A549 (cell line): ENCODE data around the gene CTIF.

Source experiments
- E2F6 ChIP-seq: IDR thresholded peaks from 2 replicates; pipeline ENCODE4 v1.6.1; 2012; ENCODE audit warnings: low read depth, borderline replicate concordance
- RAD21 ChIP-seq, 2 experiments: fragments of >200 bp in 1 of 2; sonication (Bioruptor Twin) in 1 of 2; formaldehyde crosslinking in 1 of 2; IDR thresholded peaks in 1 of 2; conservative IDR thresholded peaks in 1 of 2; 2 replicates in 1 of 2; 3 replicates in 1 of 2; pipeline ENCODE4 v1.6.1; 2012 to 2018; ENCODE audit warnings: inconsistent platforms in 1 of 2
- TF ChIP-seq, protein P1 (sequence below): fragments of >200 bp; sonication (Bioruptor Twin); formaldehyde crosslinking; IDR thresholded peaks from 3 replicates; pipeline ENCODE4 v1.5.1; 2016

DNA sequence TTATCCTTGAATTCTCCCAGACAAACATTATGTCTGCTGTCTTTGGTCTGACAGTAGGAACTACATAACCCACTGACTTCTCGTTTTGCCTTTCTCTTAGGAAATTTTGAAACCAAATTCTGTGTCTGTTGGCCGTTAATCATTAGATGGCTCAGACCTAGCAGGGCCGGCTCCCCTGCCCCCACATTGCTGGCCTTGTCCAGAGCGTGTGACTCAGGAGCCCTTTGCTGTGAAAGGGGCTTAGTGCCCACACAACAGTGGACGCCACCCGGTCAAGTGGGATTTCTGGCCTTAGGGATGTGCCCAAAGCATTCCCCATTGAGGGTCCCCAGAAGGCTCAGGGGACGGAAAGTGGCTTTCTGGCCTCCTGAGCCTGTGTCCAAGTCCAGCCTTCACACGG is 137.5 kb downstream of the CTIF start:
- TF ChIP-seq, protein P1, sequence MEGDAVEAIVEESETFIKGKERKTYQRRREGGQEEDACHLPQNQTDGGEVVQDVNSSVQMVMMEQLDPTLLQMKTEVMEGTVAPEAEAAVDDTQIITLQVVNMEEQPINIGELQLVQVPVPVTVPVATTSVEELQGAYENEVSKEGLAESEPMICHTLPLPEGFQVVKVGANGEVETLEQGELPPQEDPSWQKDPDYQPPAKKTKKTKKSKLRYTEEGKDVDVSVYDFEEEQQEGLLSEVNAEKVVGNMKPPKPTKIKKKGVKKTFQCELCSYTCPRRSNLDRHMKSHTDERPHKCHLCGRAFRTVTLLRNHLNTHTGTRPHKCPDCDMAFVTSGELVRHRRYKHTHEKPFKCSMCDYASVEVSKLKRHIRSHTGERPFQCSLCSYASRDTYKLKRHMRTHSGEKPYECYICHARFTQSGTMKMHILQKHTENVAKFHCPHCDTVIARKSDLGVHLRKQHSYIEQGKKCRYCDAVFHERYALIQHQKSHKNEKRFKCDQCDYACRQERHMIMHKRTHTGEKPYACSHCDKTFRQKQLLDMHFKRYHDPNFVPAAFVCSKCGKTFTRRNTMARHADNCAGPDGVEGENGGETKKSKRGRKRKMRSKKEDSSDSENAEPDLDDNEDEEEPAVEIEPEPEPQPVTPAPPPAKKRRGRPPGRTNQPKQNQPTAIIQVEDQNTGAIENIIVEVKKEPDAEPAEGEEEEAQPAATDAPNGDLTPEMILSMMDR = no peak
- TF ChIP-seq RAD21 (conservative IDR thresholded peaks at IDR 0.05 in 1 of 2, IDR thresholded peaks at IDR 0.05 in 1 of 2) (no peak), E2F6 (no peak)
